Keratinocyte (primary cell): ENCODE measurements around the gene CDR2L.
"Not testable (repeated sequence)": the region's sequence is repeated elsewhere in the genome, so short reads cannot be mapped to it uniquely, and the experiment has no call there.

Experiments used
- EZH2 ChIP-seq: IDR thresholded peaks from one replicate; pipeline ENCODE4 v1.6.1; 2012; ENCODE audit warnings: inconsistent platforms, mild to moderate bottlenecking, low read length, moderate library complexity
- TF ChIP-seq, protein P1 (sequence below), 3 experiments: IDR thresholded peaks in 1 of 3; conservative IDR thresholded peaks in 1 of 3; optimal IDR thresholded peaks in 1 of 3; 2 replicates in 2 of 3; 3 replicates in 1 of 3; pipeline versions ENCODE3 to v1.5.1; 2011; ENCODE audit warnings: low read length in 3 of 3, mild to moderate bottlenecking in 3 of 3, moderate library complexity in 2 of 3, control low read depth in 1 of 3, inconsistent platforms in 1 of 3; ENCODE audit not compliant: insufficient read depth in 2 of 3; ENCODE audit errors: extremely low read depth in 1 of 3

- not testable (repeated sequence) for TF ChIP-seq EZH2
- TF ChIP-seq, protein P1, sequence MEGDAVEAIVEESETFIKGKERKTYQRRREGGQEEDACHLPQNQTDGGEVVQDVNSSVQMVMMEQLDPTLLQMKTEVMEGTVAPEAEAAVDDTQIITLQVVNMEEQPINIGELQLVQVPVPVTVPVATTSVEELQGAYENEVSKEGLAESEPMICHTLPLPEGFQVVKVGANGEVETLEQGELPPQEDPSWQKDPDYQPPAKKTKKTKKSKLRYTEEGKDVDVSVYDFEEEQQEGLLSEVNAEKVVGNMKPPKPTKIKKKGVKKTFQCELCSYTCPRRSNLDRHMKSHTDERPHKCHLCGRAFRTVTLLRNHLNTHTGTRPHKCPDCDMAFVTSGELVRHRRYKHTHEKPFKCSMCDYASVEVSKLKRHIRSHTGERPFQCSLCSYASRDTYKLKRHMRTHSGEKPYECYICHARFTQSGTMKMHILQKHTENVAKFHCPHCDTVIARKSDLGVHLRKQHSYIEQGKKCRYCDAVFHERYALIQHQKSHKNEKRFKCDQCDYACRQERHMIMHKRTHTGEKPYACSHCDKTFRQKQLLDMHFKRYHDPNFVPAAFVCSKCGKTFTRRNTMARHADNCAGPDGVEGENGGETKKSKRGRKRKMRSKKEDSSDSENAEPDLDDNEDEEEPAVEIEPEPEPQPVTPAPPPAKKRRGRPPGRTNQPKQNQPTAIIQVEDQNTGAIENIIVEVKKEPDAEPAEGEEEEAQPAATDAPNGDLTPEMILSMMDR (optimal IDR thresholded peaks at IDR 0.05 in 1 of 3, IDR thresholded peaks at IDR 0.05 in 1 of 3, conservative IDR thresholded peaks at IDR 0.05 in 1 of 3; ENCODE audit: extremely low read depth in 1 of 3, insufficient read depth in 2 of 3, low read length in 3 of 3), result not testable (repeated sequence)
Measured at GRCh38 chr17:75043789-75044188, 56.4 kb downstream of the CDR2L start.
